AG20443 (cell line): ENCODE results near the gene SAXO2.
"Not testable (repeated sequence)": the region's sequence is repeated elsewhere in the genome, so short reads cannot be mapped to it uniquely, and the experiment has no call there.

Source experiments
- DNase-seq: peaks from one replicate; pipeline ENCODE4 v3.0.0; 2012; ENCODE audit warnings: low spot score, mixed read lengths

SAXO2 gene

GRCh38 chr15:82333603-82334553, 71.3 kb downstream of the SAXO2 start:
- DNase-seq: not testable (repeated sequence)
